Lung (tissue), 12 donors: ENCODE results near the gene CDV3. TPM values are rescaled to one million over a fixed set of nuclear protein-coding genes. Genes with fewer than 3 reads are reported as not detected.
"Not testable (repeated sequence)": the region's sequence is repeated elsewhere in the genome, so short reads cannot be mapped to it uniquely, and the experiment has no call there.

Source experiments
- ATAC-seq: fragments of 200-7000 bp; cut with Tn5 transposase; one replicate; pipeline ENCODE4 v1.9.1; 2020; ENCODE audit warnings: moderate number of reproducible peaks; ENCODE audit not compliant: insufficient read depth, low FRiP score
- DNase-seq, 3 donors: peaks; one replicate each; pipeline ENCODE4 v3.0.0-alpha.2; 2013 to 2017
- H3K27ac ChIP-seq, 2 donors: one replicate each; pipeline ENCODE4 v1.5.1; 2013; ENCODE audit warnings: mild to moderate bottlenecking in 2 of 2, moderate library complexity in 2 of 2, control low read depth in 1 of 2, inconsistent platforms in 1 of 2, low read depth in 1 of 2, low read length in 1 of 2
- H3K27me3 ChIP-seq, 3 donors: one replicate each; pipeline ENCODE4 v1.5.1; 2013; ENCODE audit warnings: low read length in 2 of 3; ENCODE audit not compliant: control insufficient read depth in 3 of 3, insufficient read depth in 3 of 3
- H3K36me3 ChIP-seq, 4 donors: one replicate each; pipeline ENCODE4 v1.5.1; 2013; ENCODE audit warnings: low read length in 4 of 4, mild to moderate bottlenecking in 1 of 4, moderate library complexity in 1 of 4; ENCODE audit not compliant: control insufficient read depth in 4 of 4, insufficient read depth in 4 of 4
- H3K4me1 ChIP-seq, 5 donors: one replicate each; pipeline ENCODE4 v1.5.1; 2013; ENCODE audit warnings: low read length in 5 of 5, mild to moderate bottlenecking in 2 of 5, moderate library complexity in 1 of 5; ENCODE audit not compliant: control insufficient read depth in 5 of 5, insufficient read depth in 5 of 5
- H3K4me3 ChIP-seq: one replicate; pipeline ENCODE4 v1.5.1; 2013; ENCODE audit warnings: mild to moderate bottlenecking, control low read depth, moderate library complexity
- H3K9ac ChIP-seq, 2 donors: one replicate each; pipeline ENCODE4 v1.5.1; 2013; ENCODE audit warnings: low read length in 2 of 2, control low read depth in 1 of 2; ENCODE audit not compliant: insufficient read depth in 1 of 2
- H3K9me3 ChIP-seq, 4 donors: one replicate each; pipeline ENCODE4 v1.5.1; 2013; ENCODE audit warnings: low read length in 3 of 4, mild to moderate bottlenecking in 1 of 4, moderate library complexity in 1 of 4; ENCODE audit not compliant: control insufficient read depth in 4 of 4, insufficient read depth in 3 of 4
- WGBS, 2 donors: extraction: QIAGEN DNeasy Blood & Tissue Kit; methylation state at CpG; one replicate each; pipeline ENCODE4 v1.1.7; 2013; 5-methylcytosine and 5-hydroxymethylcytosine counted together
- polyA plus RNA-seq, 2 donors: library from polyadenylated mRNA; stranded (reverse); fragments of 200-250 nt; gene quantifications; one replicate each; pipeline ENCODE4 v1.2.1, GENCODE V29; 2013
- total RNA-seq, 2 donors: library from RNA; depleted of rRNA in 1 of 2; stranded (reverse); fragments of >200 nt in 1 of 2; gene quantifications; one replicate each; pipeline ENCODE4 v1.2.1, GENCODE V29; 2014 to 2021
- TF ChIP-seq, protein P1 (sequence below): IDR thresholded peaks from 2 replicates; pipeline ENCODE4 v1.5.1; 2012; ENCODE audit warnings: mild to moderate bottlenecking; ENCODE audit errors: control extremely low read depth, extremely low read depth
- donor health status: control.
- donor health status: control.
- donor health status: Bipolar disorder and iron deficiency.
- donor health status: healthy.
- donor health status: DM: yes; HTN: yes; CAD: no.

CDV3 gene
- total and polyA plus RNA-seq, 4 donors = 50.5 to 138 (median 104) TPM

DNA sequence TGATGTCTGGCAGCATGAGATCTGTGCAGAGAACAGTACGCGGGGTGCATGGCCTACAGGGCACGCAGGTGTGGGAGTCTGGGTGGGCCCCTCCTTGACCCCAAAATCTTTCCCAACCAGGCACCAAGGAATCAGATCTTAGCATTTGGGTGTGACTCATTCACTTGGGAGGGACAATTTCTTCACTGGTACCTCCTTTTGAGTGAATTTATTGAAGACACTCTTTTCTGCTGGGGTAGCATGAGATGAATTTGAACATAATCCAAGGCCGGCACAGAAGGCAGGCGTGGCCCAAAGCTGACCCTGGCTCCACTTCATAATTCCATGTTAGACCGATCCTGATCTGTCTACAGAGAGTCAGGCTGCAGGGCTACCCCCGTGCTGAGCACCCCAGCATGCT is 30.6 kb upstream of the CDV3 start:
- ATAC-seq (no peak), DNase-seq (no peak)
- no peaks in the 10 kb centered on the region for H3K9me3 ChIP-seq
- no peak overlapping the region for H3K9ac ChIP-seq
- H3K27ac ChIP-seq = no peak overlapping the region
- no peak overlapping the region for H3K4me3 ChIP-seq
- H3K36me3 ChIP-seq = no peaks in the 10 kb centered on the region
- TF ChIP-seq, protein P1, sequence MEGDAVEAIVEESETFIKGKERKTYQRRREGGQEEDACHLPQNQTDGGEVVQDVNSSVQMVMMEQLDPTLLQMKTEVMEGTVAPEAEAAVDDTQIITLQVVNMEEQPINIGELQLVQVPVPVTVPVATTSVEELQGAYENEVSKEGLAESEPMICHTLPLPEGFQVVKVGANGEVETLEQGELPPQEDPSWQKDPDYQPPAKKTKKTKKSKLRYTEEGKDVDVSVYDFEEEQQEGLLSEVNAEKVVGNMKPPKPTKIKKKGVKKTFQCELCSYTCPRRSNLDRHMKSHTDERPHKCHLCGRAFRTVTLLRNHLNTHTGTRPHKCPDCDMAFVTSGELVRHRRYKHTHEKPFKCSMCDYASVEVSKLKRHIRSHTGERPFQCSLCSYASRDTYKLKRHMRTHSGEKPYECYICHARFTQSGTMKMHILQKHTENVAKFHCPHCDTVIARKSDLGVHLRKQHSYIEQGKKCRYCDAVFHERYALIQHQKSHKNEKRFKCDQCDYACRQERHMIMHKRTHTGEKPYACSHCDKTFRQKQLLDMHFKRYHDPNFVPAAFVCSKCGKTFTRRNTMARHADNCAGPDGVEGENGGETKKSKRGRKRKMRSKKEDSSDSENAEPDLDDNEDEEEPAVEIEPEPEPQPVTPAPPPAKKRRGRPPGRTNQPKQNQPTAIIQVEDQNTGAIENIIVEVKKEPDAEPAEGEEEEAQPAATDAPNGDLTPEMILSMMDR = no peak
- no peaks in the 10 kb centered on the region for H3K27me3 ChIP-seq
- peaks cover 0 to 15% (median 5%) of the 10 kb centered on the region in 5 donors for H3K4me1 ChIP-seq
- WGBS, 2 donors = 78 to 92% methylated on average over 7 of the region's 7 CpGs

DNA sequence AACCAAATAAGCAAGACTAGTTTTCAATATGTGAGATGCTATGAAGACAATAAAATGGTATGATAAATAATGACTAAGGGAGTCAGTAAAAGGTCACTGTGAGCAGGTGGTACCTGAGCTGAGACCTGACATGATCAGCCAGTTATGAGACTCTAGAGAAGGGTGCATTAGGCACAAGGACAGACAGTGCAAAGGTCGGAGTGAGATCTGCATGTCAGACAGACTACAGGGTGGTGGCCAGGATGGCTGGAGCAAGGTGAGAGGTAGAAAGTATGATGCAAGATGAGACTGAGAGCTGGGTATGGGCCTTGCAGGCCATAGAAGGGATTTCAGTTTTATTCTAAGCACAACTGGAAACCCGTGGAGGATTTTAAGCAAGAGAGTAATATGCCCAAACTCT is 28.5 kb upstream of the CDV3 start:
- 87 to 88% methylated on average over 2 of the region's 2 CpGs for whole genome bisulfite sequencing, 2 donors
- H3K9ac ChIP-seq, DNase-seq, H3K9me3 ChIP-seq, H3K27ac ChIP-seq, H3K27me3 ChIP-seq, ATAC-seq, H3K4me3 ChIP-seq, H3K36me3 ChIP-seq: not testable (repeated sequence)
- H3K4me1 ChIP-seq = peaks cover 0 to 18% (median 5%) of the 10 kb centered on the region in 5 donors

DNA sequence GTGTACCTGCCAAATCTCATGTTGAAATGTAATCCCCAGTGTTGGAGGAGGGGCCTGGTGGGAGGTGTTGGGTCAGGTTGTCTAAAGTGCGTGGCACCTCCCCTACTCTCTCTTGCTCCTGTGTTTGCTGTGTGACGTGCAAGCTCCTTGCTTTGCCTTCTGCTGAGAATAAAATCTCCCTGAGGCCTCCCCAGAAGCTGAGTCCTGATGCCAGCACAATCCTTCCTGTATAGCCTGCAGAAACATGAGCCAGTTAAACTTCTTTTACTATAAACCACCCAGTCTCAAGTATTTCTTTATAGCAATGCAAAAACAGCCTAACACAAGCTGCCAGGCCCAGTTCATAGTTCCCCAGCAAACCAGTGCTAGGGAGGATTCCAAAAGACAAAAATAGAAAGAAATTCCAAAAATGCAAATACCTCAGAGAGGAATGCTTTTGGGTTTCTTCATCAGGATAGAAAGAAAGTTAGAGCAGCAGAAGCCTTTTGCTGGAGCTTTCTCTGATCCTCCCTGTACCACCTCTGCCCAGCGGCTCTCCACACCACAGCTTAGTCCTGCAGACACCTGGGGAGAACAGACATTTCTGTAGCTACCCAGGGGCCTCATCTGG is 25.9 kb upstream of the CDV3 start:
- no peaks in the 10 kb centered on the region for H3K36me3 ChIP-seq
- H3K9ac ChIP-seq = no peak overlapping the region
- no peak overlapping the region for H3K4me3 ChIP-seq
- WGBS, 2 donors = 73 to 82% methylated on average over 3 of the region's 3 CpGs
- H3K4me1 ChIP-seq = peaks cover 0 to 18% (median 4%) of the 10 kb centered on the region in 5 donors
- DNase-seq (peak in 1 of 3 donors; percentile 21), ATAC-seq (no peak)
- no peaks in the 10 kb centered on the region for H3K27me3 ChIP-seq
- peak overlapping the region in 1 of 2 donors; percentile 82 for H3K27ac ChIP-seq
- TF ChIP-seq, protein P1 = no peak
- H3K9me3 ChIP-seq = no peaks in the 10 kb centered on the region

DNA sequence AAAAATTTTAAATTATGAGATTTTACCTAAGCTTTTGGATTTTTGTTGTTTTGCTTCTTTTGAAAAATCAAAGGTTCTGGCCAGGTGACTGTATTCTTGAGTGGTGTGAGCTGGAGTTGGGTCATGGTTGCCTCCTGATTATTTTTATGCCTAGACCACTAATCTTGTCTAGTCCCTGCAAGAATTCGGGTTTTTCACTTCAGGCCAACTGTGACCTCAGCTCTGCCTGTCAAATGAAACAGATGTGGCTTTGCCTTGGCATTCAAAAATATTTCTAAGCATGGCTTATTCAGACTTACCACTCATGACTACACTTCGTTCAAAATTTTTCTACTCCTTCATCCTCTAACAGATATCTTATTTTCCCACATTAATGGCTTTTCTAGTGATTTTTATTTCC is 25.4 kb upstream of the CDV3 start:
- Histone ChIP-seq H3K4me3 (no peak overlapping the region), H3K9ac (no peak overlapping the region), H3K27ac (no peak overlapping the region), H3K36me3 (no peaks in the 10 kb centered on the region), H3K4me1 (peaks cover 0 to 18% (median 2%) of the 10 kb centered on the region in 5 donors), H3K9me3 (no peaks in the 10 kb centered on the region), H3K27me3 (no peaks in the 10 kb centered on the region)
- TF ChIP-seq, protein P1 = no peak
- ATAC-seq = no peak
- DNase-seq = no peak
- 81% methylated on average over 2 of the region's 2 CpGs for WGBS, 2 donors
